Gastroesophageal sphincter (tissue), 3 donors: ENCODE measurements around the gene PARP16.

Source experiments
- EP300 ChIP-seq: sonication (generic); formaldehyde crosslinking; IDR thresholded peaks from one replicate; pipeline ENCODE4 v1.6.1; 2017; ENCODE audit warnings: antibody characterized with exemption, mild to moderate bottlenecking
- POLR2A ChIP-seq, 2 donors: fragments of 450-650 bp; IDR thresholded peaks; one replicate each; pipeline ENCODE4 v1.6.1; 2017; ENCODE audit warnings: antibody characterized with exemption in 2 of 2, mild to moderate bottlenecking in 2 of 2, moderate library complexity in 1 of 2
- POLR2AphosphoS5 ChIP-seq: sonication (generic); formaldehyde crosslinking; IDR thresholded peaks from one replicate; pipeline ENCODE4 v1.6.1; 2017; ENCODE audit warnings: antibody characterized with exemption
- TF ChIP-seq, protein P1 (sequence below), 4 experiments: fragments of 200-600 bp in 2 of 4; fragments of 450-650 bp in 2 of 4; sonication (generic) in 1 of 4; IDR thresholded peaks; one replicate each; pipeline ENCODE4 v1.5.1; 2017 to 2019; ENCODE audit warnings: antibody characterized with exemption in 4 of 4, mild to moderate bottlenecking in 2 of 4, moderate library complexity in 2 of 4

DNA sequence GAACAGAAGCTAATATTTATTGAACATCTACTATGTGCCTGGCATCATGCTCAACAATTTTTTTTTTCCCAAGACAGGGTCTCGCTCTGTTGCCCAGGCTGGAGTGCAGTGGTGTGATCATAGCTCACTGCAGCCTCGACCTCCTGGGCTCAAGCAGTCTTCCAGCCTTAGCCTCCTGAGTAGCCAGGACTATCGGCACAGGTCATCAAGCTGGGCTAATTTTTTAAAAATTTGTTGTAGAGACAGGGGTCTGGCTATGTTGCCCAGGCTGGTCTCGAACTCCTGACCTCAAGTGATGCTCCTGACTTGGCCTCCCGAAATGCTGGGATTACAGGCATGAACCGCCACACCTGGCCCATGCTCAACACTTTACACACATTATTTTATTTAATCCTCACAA, 39.7 kb downstream of the PARP16 start:
- TF ChIP-seq, protein P1, sequence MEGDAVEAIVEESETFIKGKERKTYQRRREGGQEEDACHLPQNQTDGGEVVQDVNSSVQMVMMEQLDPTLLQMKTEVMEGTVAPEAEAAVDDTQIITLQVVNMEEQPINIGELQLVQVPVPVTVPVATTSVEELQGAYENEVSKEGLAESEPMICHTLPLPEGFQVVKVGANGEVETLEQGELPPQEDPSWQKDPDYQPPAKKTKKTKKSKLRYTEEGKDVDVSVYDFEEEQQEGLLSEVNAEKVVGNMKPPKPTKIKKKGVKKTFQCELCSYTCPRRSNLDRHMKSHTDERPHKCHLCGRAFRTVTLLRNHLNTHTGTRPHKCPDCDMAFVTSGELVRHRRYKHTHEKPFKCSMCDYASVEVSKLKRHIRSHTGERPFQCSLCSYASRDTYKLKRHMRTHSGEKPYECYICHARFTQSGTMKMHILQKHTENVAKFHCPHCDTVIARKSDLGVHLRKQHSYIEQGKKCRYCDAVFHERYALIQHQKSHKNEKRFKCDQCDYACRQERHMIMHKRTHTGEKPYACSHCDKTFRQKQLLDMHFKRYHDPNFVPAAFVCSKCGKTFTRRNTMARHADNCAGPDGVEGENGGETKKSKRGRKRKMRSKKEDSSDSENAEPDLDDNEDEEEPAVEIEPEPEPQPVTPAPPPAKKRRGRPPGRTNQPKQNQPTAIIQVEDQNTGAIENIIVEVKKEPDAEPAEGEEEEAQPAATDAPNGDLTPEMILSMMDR (IDR thresholded peaks at IDR 0.05): no peak
- TF ChIP-seq POLR2A (IDR thresholded peaks at IDR 0.05) (no peak), POLR2AphosphoS5 (no peak), EP300 (no peak)
